SK-N-MC (cell line): ENCODE results near the gene SHLD1.

Experiments used
- EZH2 ChIP-seq: fragments of 200-600 bp; sonication (generic); IDR thresholded peaks from one replicate; pipeline ENCODE4 v1.6.1; 2017; ENCODE audit warnings: antibody characterized with exemption
- POLR2AphosphoS5 ChIP-seq: IDR thresholded peaks from 2 replicates; pipeline ENCODE4 v1.6.1; 2012; ENCODE audit warnings: mild to moderate bottlenecking, low read depth, low read length, borderline replicate concordance

- no peak for TF ChIP-seq POLR2AphosphoS5
- no peak for TF ChIP-seq EZH2
Observed at GRCh38 chr20:5741089-5741488, 9.1 kb upstream of the SHLD1 start.
